Measurements from ENCODE around the gene BTRC. TPM values are rescaled to one million over a fixed set of nuclear protein-coding genes. Genes with fewer than 3 reads are reported as not detected.

BTRC gene
- total RNA-seq, 2 donors from 2014 or later: 8.8 to 9.9 TPM

DNA sequence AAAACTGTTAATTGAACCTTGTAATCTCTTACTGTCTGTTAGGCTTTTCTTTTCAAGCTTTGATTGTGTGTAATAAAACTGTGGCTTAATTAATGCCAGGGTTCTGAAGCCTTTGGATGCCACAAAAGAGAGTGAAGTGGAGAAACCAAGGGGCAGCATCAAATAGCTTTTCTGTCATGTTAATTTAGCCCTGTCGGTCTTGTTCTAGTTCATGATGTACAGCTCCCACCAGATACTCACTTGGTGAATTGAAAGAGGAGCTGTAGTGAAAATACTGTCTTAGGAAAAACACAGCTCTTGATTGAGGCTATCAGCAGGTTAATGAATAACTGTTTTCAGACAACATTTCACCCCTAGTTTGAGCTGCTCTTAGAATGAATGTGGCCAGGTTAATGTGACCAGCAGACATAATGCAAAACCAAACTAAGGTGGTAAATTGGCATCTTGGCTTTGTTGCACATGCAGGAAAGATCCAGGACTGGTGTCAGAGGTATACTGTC, 139.9 kb downstream of the BTRC start:
- Histone ChIP-seq H3K9me3 (no peaks in the 10 kb centered on the region), H3K36me3 (replicated peaks in 1 of 2; ENCODE audit: insufficient read depth in 1 of 2, low read depth in 2 of 2) (no peaks in the 10 kb centered on the region), H3K4me1 (peaks cover 15% of the 10 kb centered on the region), H3K27me3 (no peaks in the 10 kb centered on the region), H3K4me3 (no peak overlapping the region), H3K27ac (no peak overlapping the region)
- ATAC-seq (no peak), DNase-seq (no peak)
- WGBS, 2 donors: 15 to 34% methylated on average over 1 of the region's 1 CpG
- intact Hi-C loops (cut with DNase I): no loop called here
- TF ChIP-seq POLR2A (IDR thresholded peaks at IDR 0.05) (no peak), CTCF (IDR thresholded peaks at IDR 0.05) (no peak)

DNA sequence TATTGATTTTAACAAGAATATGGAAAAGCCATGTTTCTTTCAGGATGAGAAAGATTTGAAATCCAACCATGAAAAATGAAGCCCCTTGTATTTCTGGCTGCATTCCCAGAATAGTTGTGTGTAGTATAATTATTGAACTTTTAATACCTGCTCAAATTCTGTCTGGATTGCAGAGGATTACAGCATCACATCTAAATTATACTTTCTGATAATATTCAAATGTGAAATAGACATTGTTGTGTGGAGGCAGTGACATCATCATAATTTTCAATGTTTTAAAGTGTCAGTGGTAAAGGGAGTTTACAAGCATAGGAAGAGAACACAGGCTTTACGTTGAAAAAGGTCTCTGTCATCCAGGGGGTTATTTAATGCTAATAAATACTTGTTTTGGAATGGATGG, 140.7 kb downstream of the BTRC start:
- 91 to 100% methylated on average over 1 of the region's 1 CpG for WGBS, 2 donors
- H3K4me3 ChIP-seq: no peak overlapping the region
- ATAC-seq: no peak
- no peaks in the 10 kb centered on the region for H3K9me3 ChIP-seq
- intact Hi-C loops (cut with DNase I): no loop called here
- no peak for DNase-seq
- TF ChIP-seq CTCF (IDR thresholded peaks at IDR 0.05) (no peak), POLR2A (IDR thresholded peaks at IDR 0.05) (no peak)
- H3K27me3 ChIP-seq: no peaks in the 10 kb centered on the region
- no peak overlapping the region for H3K27ac ChIP-seq
- no peaks in the 10 kb centered on the region for H3K36me3 ChIP-seq (replicated peaks in 1 of 2; ENCODE audit: insufficient read depth in 1 of 2, low read depth in 2 of 2)
- H3K4me1 ChIP-seq: peaks cover 15% of the 10 kb centered on the region

- Histone ChIP-seq H3K4me1 (peaks cover 15% of the 10 kb centered on the region), H3K27ac (no peak overlapping the region), H3K9me3 (no peaks in the 10 kb centered on the region), H3K4me3 (no peak overlapping the region), H3K36me3 (replicated peaks in 1 of 2; ENCODE audit: insufficient read depth in 1 of 2, low read depth in 2 of 2) (no peaks in the 10 kb centered on the region), H3K27me3 (no peaks in the 10 kb centered on the region)
- ATAC-seq (no peak), DNase-seq (no peak)
- 53 to 59% methylated on average over 4 of the region's 4 CpGs for WGBS, 2 donors
- TF ChIP-seq CTCF (IDR thresholded peaks at IDR 0.05) (peak in 1 of 7 experiments; percentile 10), POLR2A (IDR thresholded peaks at IDR 0.05) (no peak)
- intact Hi-C loops (cut with DNase I): no loop called here
These were observed 141.5 kb downstream of the BTRC start for GRCh38 chr10:101495324-101495925.

- Histone ChIP-seq H3K27me3 (no peaks in the 10 kb centered on the region), H3K27ac (no peak overlapping the region), H3K9me3 (no peaks in the 10 kb centered on the region), H3K36me3 (replicated peaks in 1 of 2; ENCODE audit: insufficient read depth in 1 of 2, low read depth in 2 of 2) (no peaks in the 10 kb centered on the region), H3K4me1 (no peaks in the 10 kb centered on the region), H3K4me3 (no peak overlapping the region)
- no peak for ATAC-seq
- 90 to 96% methylated on average over 1 to 2 of the region's 2 CpGs for WGBS, 2 donors
- DNase-seq: no peak
- TF ChIP-seq CTCF (IDR thresholded peaks at IDR 0.05) (no peak), POLR2A (IDR thresholded peaks at IDR 0.05) (no peak)
- intact Hi-C loops (cut with DNase I): no loop called here
These were observed 150.5 kb downstream of the BTRC start for GRCh38 chr10:101504438-101504837.

Data from body of pancreas (tissue), 4 donors.